ENCODE measurements around the gene HJURP. TPM values are rescaled to one million over a fixed set of nuclear protein-coding genes. Genes with fewer than 3 reads are reported as not detected.

HJURP gene
- total RNA-seq, 4 donors from 2014 or later = 13.0 TPM; not detected in 3

GRCh38 chr2:233822101-233822771, 32.1 kb downstream of the HJURP start:
- H3K4me3 ChIP-seq = no peak overlapping the region
- intact Hi-C loops (cut with DNase I; ENCODE audit: low total_unique reads) = no loop called here
- DNase-seq = no peak

GRCh38 chr2:233821709-233822100, 32.6 kb downstream of the HJURP start:
- Histone ChIP-seq H3K4me3 (no peak overlapping the region), H3K36me3 (no peaks in the 10 kb centered on the region), H3K27me3 (no peaks in the 10 kb centered on the region), H3K27ac (no peak overlapping the region), H3K9me3 (no peaks in the 10 kb centered on the region), H3K4me1 (no peaks in the 10 kb centered on the region)
- no peak for TF ChIP-seq POLR2A (IDR thresholded peaks at IDR 0.05)
- intact Hi-C loops (cut with DNase I; ENCODE audit: low total_unique reads) = no loop called here
- no peak for DNase-seq

More at GRCh38 chr2:233822101-233822771, 32.1 kb downstream of the HJURP start:
- no peaks in the 10 kb centered on the region for H3K27me3 ChIP-seq
- H3K36me3 ChIP-seq = no peaks in the 10 kb centered on the region
- no peak overlapping the region for H3K27ac ChIP-seq
- no peaks in the 10 kb centered on the region for H3K9me3 ChIP-seq
- no peaks in the 10 kb centered on the region for H3K4me1 ChIP-seq
- TF ChIP-seq CTCF (IDR thresholded peaks at IDR 0.05) = no peak
- no peak for TF ChIP-seq POLR2A (IDR thresholded peaks at IDR 0.05)

- intact Hi-C loops (cut with DNase I; ENCODE audit: low total_unique reads) = no loop called here
- Histone ChIP-seq H3K36me3 (no peaks in the 10 kb centered on the region), H3K4me1 (no peaks in the 10 kb centered on the region), H3K27ac (no peak overlapping the region), H3K27me3 (no peaks in the 10 kb centered on the region), H3K4me3 (no peak overlapping the region), H3K9me3 (no peaks in the 10 kb centered on the region)
- no peak for TF ChIP-seq POLR2A (IDR thresholded peaks at IDR 0.05)
- TF ChIP-seq CTCF (IDR thresholded peaks at IDR 0.05) = no peak
- no peak for DNase-seq
Measured at GRCh38 chr2:233821196-233821595, 33.1 kb downstream of the HJURP start.

GRCh38 chr2:233820774-233821105, 33.6 kb downstream of the HJURP start:
- no peak for DNase-seq
- intact Hi-C loops (cut with DNase I; ENCODE audit: low total_unique reads) = no loop called here

GRCh38 chr2:233819884-233820773, 34.2 kb downstream of the HJURP start:
- DNase-seq = no peak
- Histone ChIP-seq H3K27me3 (no peaks in the 10 kb centered on the region), H3K4me1 (no peaks in the 10 kb centered on the region), H3K4me3 (no peak overlapping the region), H3K27ac (no peak overlapping the region), H3K36me3 (no peaks in the 10 kb centered on the region), H3K9me3 (no peaks in the 10 kb centered on the region)
- TF ChIP-seq CTCF (IDR thresholded peaks at IDR 0.05) = no peak
- no peak for TF ChIP-seq POLR2A (IDR thresholded peaks at IDR 0.05)
- intact Hi-C loops (cut with DNase I; ENCODE audit: low total_unique reads) = no loop called here

More at GRCh38 chr2:233820774-233821105, 33.6 kb downstream of the HJURP start:
- H3K27me3 ChIP-seq = no peaks in the 10 kb centered on the region
- no peaks in the 10 kb centered on the region for H3K9me3 ChIP-seq
- H3K27ac ChIP-seq = no peak overlapping the region
- no peak for TF ChIP-seq CTCF (IDR thresholded peaks at IDR 0.05)
- TF ChIP-seq POLR2A (IDR thresholded peaks at IDR 0.05) = no peak
- H3K4me3 ChIP-seq = no peak overlapping the region
- no peaks in the 10 kb centered on the region for H3K4me1 ChIP-seq
- no peaks in the 10 kb centered on the region for H3K36me3 ChIP-seq
